SU-DHL-6 (cell line): Measurements from ENCODE around the gene BAD.

Experiments
- EZH2phosphoT487 ChIP-seq: fragments of 200-600 bp; sonication (generic), shearing (Covaris generic); conservative IDR thresholded peaks from 2 replicates; pipeline ENCODE4 v1.6.1; 2018; ENCODE audit warnings: mild to moderate bottlenecking, antibody characterized with exemption, low read length, moderate library complexity, mixed read lengths
- TF ChIP-seq, protein P1 (sequence below): fragments of 200-600 bp; sonication (generic); IDR thresholded peaks from one replicate; pipeline ENCODE4 v1.5.1; 2017; ENCODE audit warnings: antibody characterized with exemption, mild to moderate bottlenecking, low read length, moderate library complexity; ENCODE audit not compliant: insufficient read depth, poor library complexity, severe bottlenecking

DNA sequence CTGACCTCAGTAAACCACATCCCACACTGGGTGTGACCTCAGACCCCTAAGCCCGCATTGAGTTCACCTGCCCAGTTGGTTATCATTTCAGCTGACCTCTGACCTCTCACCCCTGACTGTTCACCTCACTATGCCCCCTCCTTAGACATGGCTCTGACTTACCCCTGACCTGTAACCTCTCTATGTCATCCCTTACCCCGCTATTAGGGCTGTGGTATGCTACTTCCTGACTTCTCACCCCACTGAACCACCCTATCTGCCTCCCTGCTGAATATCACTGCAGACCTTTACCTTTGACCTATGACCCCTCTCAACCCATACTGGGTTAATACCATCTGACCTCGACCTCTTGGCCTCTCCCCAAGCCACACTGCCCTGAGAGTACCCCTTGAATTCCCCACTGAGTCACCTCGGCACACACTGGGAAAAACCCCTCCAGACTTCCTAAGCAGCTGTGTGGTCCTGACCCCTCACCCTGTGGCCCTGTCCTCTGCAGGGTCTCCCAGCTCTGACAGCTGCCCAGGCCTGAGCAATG, 24.9 kb downstream of the BAD start:
- TF ChIP-seq, protein P1, sequence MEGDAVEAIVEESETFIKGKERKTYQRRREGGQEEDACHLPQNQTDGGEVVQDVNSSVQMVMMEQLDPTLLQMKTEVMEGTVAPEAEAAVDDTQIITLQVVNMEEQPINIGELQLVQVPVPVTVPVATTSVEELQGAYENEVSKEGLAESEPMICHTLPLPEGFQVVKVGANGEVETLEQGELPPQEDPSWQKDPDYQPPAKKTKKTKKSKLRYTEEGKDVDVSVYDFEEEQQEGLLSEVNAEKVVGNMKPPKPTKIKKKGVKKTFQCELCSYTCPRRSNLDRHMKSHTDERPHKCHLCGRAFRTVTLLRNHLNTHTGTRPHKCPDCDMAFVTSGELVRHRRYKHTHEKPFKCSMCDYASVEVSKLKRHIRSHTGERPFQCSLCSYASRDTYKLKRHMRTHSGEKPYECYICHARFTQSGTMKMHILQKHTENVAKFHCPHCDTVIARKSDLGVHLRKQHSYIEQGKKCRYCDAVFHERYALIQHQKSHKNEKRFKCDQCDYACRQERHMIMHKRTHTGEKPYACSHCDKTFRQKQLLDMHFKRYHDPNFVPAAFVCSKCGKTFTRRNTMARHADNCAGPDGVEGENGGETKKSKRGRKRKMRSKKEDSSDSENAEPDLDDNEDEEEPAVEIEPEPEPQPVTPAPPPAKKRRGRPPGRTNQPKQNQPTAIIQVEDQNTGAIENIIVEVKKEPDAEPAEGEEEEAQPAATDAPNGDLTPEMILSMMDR, result no peak
- no peak for TF ChIP-seq EZH2phosphoT487
